HepG2 (cell line): Measurements from ENCODE around the gene STOML3. TPM values are rescaled to one million over a fixed set of nuclear protein-coding genes. Genes with fewer than 3 reads are reported as not detected.
A peak's percentile ranks its signal among the peaks of the same experiment; 100 is the strongest.

Source experiments
- ADNP ChIP-seq: sonication (generic); formaldehyde crosslinking; IDR thresholded peaks from 2 replicates; pipeline ENCODE4 v1.4.0; 2020; ENCODE audit warnings: missing genetic modification reagents
- CHD4 ChIP-seq: fragments of 200-600 bp; sonication (generic); IDR thresholded peaks from 2 replicates; pipeline ENCODE4 v1.7.0; 2017; ENCODE audit warnings: mild to moderate bottlenecking, low read length, borderline replicate concordance
- FOSL2 ChIP-seq: sonication (generic); formaldehyde crosslinking; IDR thresholded peaks from 2 replicates; pipeline ENCODE4 v1.4.0; 2020; ENCODE audit warnings: missing genetic modification reagents
- FOXK1 ChIP-seq: sonication (generic); formaldehyde crosslinking; IDR thresholded peaks from 2 replicates; pipeline ENCODE4 v1.4.0; 2020; ENCODE audit warnings: low read depth, missing genetic modification reagents, borderline replicate concordance
- GATAD1 ChIP-seq: IDR thresholded peaks from 2 replicates; pipeline ENCODE4 v1.6.1; 2016; ENCODE audit warnings: missing genetic modification reagents, missing compliant biosample characterization
- GLI4 ChIP-seq: sonication (generic); formaldehyde crosslinking; IDR thresholded peaks from 2 replicates; pipeline ENCODE4 v1.5.1; 2020; ENCODE audit warnings: missing genetic modification reagents, mild to moderate bottlenecking, moderate library complexity, borderline replicate concordance
- KLF6 ChIP-seq: IDR thresholded peaks from 2 replicates; pipeline ENCODE4 v1.8.0; 2016; ENCODE audit warnings: missing biosample characterization, missing genetic modification reagents
- MATR3 ChIP-seq: sonication (generic); formaldehyde crosslinking; IDR thresholded peaks from 2 replicates; pipeline ENCODE4 v1.4.0; 2020; ENCODE audit warnings: missing genetic modification reagents
- MED1 ChIP-seq: sonication (generic); formaldehyde crosslinking; IDR thresholded peaks from 2 replicates; pipeline ENCODE4 v1.4.0; 2020; ENCODE audit warnings: missing genetic modification reagents
- SALL1 ChIP-seq: sonication (generic); formaldehyde crosslinking; IDR thresholded peaks from 2 replicates; pipeline ENCODE4 v1.8.0; 2022; ENCODE audit warnings: mild to moderate bottlenecking, missing genetic modification reagents
- SKI ChIP-seq: fragments of 450-650 bp; IDR thresholded peaks from one replicate; pipeline ENCODE4 v1.6.1; 2018; ENCODE audit warnings: mild to moderate bottlenecking; ENCODE audit not compliant: partially characterized antibody
- ZFP41 ChIP-seq: sonication (generic); formaldehyde crosslinking; IDR thresholded peaks from 2 replicates; pipeline ENCODE4 v1.4.0; 2020; ENCODE audit warnings: mild to moderate bottlenecking, missing genetic modification reagents, borderline replicate concordance
- ZNF138 ChIP-seq: sonication (generic); formaldehyde crosslinking; IDR thresholded peaks from 2 replicates; pipeline ENCODE4 v1.5.0; 2020; ENCODE audit warnings: mild to moderate bottlenecking, low read depth, missing genetic modification reagents
- ZNF20 ChIP-seq: sonication (generic); formaldehyde crosslinking; IDR thresholded peaks from 2 replicates; pipeline ENCODE4 v1.4.0; 2020; ENCODE audit warnings: mild to moderate bottlenecking, moderate library complexity, missing genetic modification reagents
- ZNF44 ChIP-seq: sonication (generic); formaldehyde crosslinking; IDR thresholded peaks from 2 replicates; pipeline ENCODE4 v1.5.1; 2020; ENCODE audit warnings: mild to moderate bottlenecking, missing genetic modification reagents
- ZNF773 ChIP-seq: sonication (generic); formaldehyde crosslinking; IDR thresholded peaks from 2 replicates; pipeline ENCODE4 v1.4.0; 2020; ENCODE audit warnings: missing genetic modification reagents, borderline replicate concordance
- polyA plus RNA-seq, 8 experiments: library from polyadenylated mRNA; depleted of rRNA in 3 of 8; stranded (reverse) in 7 of 8; unstranded in 1 of 8; fragments of >200 nt; fragmentation: Illumina TruSeq in 4 of 8; extraction: Trizol in 4 of 8; gene quantifications; 2 replicates each; pipeline versions ENCODE4 v1.2.1 to v1.2.3, GENCODE V29; 2011 to 2016; ENCODE audit warnings: low read depth in 4 of 8, missing spikeins in 1 of 8, mixed read lengths in 1 of 8; ENCODE audit not compliant: insufficient read depth in 1 of 8
- total RNA-seq, 5 experiments: library from RNA; depleted of rRNA; stranded (reverse); fragments of >200 nt; fragmentation: Illumina TruSeq; extraction: Trizol; gene quantifications; 2 replicates each; pipeline ENCODE4 v1.2.3, GENCODE V29; 2016; ENCODE audit warnings: low read depth in 1 of 5
- TF ChIP-seq, protein P1 (sequence below): sonication (generic); formaldehyde crosslinking; IDR thresholded peaks from 2 replicates; pipeline ENCODE4 v1.4.0; 2020; ENCODE audit warnings: missing genetic modification reagents, mild to moderate bottlenecking, borderline replicate concordance
- TF ChIP-seq, protein P2 (sequence below): sonication (generic); formaldehyde crosslinking; IDR thresholded peaks from 2 replicates; pipeline ENCODE4 v1.8.1; 2023; ENCODE audit warnings: mild to moderate bottlenecking, missing genetic modification reagents
- TF ChIP-seq, protein P3 (sequence below): sonication (generic); formaldehyde crosslinking; IDR thresholded peaks from 2 replicates; pipeline ENCODE4 v1.5.1; 2020; ENCODE audit warnings: missing genetic modification reagents, mild to moderate bottlenecking, borderline replicate concordance
- TF ChIP-seq, protein P4 (sequence below): sonication (generic); formaldehyde crosslinking; IDR thresholded peaks from 2 replicates; pipeline ENCODE4 v1.4.0; 2020; ENCODE audit warnings: missing genetic modification reagents
- TF ChIP-seq, protein P5 (sequence below): sonication (generic); formaldehyde crosslinking; IDR thresholded peaks from 2 replicates; pipeline ENCODE4 v1.8.0; 2022; ENCODE audit warnings: missing genetic modification reagents, mild to moderate bottlenecking, borderline replicate concordance

The STOML3 gene
- total and polyA plus RNA-seq, 2 of the 13 experiments (the other 11 are each of a cell fraction or from before 2014, with no cell fraction given): not detected

DNA sequence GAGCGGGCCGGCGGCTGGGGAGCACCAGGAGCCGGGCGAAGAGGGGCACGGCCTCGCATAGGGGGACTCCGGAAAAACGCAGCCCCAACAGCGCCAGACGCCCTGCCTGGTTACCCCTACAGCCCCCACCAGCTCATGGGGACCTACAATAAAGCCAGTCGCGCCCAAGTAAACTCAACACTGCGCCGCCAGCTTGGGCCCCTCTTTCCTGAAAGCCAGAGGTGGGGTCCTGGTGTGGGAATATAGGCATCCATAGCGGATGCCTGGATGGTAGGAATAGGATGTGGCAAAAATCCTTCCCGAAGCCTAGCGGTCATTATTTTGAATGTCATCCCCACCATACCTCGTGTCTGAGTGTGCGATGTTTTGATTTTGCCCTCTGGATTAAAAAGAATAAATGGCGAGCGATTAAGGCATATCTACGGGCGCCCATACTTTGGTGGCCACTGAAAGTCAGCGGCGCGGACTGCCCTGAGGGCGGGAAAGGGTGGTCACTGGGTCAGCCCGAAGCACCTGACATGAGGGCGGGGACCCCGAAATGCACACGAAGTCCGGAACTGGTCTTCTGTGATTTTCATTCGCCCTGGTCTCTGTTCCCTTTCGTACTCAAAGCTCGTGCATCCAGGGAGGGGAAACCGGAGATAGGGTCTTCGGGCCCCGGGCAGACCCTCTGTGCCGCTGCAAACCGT is 47.4 kb upstream of the STOML3 start, which contains the start of the genes NHLRC3 and PROSER1 (continued):
- TF ChIP-seq SKI (no peak), ZNF44 (CRISPR knock-in tag) (no peak), MATR3 (no peak), MED1 (CRISPR knock-in tag) (peak; percentile 61), ZFP41 (CRISPR knock-in tag) (no peak), ZNF20 (0 out of 2 replicates have a peak, but pooled peaks have one; percentile 31), FOSL2 (CRISPR knock-in tag) (peak; percentile 4; the same call in 1 of the 2 replicates), CHD4 (no peak), ZNF773 (CRISPR knock-in tag) (0 out of 2 replicates have a peak, but pooled peaks have one; percentile 48), SALL1 (CRISPR knock-in tag) (0 out of 2 replicates have a peak, but pooled peaks have one; percentile 10), ZNF138 (CRISPR knock-in tag) (0 out of 2 replicates have a peak, but pooled peaks have one; percentile 57), FOXK1 (CRISPR knock-in tag) (peak; percentile 47; the same call in 1 of the 2 replicates), KLF6 (CRISPR knock-in tag) (no peak), GLI4 (CRISPR knock-in tag) (no peak; the same call in 1 of the 2 replicates), GATAD1 (CRISPR knock-in tag) (peak; percentile 93), ADNP (CRISPR knock-in tag) (no peak)
- TF ChIP-seq, protein P1, sequence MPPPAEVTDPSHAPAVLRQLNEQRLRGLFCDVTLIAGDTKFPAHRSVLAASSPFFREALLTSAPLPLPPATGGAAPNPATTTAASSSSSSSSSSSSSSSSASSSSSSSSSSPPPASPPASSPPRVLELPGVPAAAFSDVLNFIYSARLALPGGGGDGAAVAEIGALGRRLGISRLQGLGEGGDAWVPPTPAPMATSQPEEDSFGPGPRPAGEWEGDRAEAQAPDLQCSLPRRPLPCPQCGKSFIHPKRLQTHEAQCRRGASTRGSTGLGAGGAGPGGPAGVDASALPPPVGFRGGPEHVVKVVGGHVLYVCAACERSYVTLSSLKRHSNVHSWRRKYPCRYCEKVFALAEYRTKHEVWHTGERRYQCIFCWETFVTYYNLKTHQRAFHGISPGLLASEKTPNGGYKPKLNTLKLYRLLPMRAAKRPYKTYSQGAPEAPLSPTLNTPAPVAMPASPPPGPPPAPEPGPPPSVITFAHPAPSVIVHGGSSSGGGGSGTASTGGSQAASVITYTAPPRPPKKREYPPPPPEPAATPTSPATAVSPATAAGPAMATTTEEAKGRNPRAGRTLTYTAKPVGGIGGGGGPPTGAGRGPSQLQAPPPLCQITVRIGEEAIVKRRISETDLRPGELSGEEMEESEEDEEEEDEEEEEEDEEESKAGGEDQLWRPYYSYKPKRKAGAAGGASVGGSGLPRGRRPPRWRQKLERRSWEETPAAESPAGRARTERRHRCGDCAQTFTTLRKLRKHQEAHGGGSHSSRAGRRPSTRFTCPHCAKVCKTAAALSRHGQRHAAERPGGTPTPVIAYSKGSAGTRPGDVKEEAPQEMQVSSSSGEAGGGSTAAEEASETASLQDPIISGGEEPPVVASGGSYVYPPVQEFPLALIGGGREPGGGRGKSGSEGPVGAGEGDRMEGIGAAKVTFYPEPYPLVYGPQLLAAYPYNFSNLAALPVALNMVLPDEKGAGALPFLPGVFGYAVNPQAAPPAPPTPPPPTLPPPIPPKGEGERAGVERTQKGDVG (CRISPR knock-in tag): no peak
- TF ChIP-seq, protein P2, sequence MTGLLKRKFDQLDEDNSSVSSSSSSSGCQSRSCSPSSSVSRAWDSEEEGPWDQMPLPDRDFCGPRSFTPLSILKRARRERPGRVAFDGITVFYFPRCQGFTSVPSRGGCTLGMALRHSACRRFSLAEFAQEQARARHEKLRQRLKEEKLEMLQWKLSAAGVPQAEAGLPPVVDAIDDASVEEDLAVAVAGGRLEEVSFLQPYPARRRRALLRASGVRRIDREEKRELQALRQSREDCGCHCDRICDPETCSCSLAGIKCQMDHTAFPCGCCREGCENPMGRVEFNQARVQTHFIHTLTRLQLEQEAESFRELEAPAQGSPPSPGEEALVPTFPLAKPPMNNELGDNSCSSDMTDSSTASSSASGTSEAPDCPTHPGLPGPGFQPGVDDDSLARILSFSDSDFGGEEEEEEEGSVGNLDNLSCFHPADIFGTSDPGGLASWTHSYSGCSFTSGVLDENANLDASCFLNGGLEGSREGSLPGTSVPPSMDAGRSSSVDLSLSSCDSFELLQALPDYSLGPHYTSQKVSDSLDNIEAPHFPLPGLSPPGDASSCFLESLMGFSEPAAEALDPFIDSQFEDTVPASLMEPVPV (CRISPR knock-in tag): 0 out of 2 replicates have a peak, but pooled peaks have one; percentile 1
- TF ChIP-seq, protein P3, sequence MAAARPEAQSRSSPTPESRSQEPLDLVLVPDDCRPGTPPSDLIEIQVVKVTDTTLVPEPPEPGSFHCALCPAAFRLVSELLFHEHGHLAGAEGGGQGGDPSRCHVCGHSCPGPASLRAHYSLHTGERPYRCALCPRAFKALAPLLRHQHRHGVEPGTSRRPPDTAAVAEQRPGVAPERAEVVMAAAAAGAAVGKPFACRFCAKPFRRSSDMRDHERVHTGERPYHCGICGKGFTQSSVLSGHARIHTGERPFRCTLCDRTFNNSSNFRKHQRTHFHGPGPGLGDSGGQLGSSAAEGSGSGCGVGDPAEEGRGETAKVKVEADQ: peak; percentile 59; the same call in 1 of the 2 replicates
- TF ChIP-seq, protein P4, sequence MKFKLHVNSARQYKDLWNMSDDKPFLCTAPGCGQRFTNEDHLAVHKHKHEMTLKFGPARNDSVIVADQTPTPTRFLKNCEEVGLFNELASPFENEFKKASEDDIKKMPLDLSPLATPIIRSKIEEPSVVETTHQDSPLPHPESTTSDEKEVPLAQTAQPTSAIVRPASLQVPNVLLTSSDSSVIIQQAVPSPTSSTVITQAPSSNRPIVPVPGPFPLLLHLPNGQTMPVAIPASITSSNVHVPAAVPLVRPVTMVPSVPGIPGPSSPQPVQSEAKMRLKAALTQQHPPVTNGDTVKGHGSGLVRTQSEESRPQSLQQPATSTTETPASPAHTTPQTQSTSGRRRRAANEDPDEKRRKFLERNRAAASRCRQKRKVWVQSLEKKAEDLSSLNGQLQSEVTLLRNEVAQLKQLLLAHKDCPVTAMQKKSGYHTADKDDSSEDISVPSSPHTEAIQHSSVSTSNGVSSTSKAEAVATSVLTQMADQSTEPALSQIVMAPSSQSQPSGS (CRISPR knock-in tag): 0 out of 2 replicates have a peak, but pooled peaks have one; percentile 11
- TF ChIP-seq, protein P5, sequence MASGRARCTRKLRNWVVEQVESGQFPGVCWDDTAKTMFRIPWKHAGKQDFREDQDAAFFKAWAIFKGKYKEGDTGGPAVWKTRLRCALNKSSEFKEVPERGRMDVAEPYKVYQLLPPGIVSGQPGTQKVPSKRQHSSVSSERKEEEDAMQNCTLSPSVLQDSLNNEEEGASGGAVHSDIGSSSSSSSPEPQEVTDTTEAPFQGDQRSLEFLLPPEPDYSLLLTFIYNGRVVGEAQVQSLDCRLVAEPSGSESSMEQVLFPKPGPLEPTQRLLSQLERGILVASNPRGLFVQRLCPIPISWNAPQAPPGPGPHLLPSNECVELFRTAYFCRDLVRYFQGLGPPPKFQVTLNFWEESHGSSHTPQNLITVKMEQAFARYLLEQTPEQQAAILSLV (CRISPR knock-in tag): 0 out of 2 replicates have a peak, but pooled peaks have one; percentile 31
